Fibroblast of skin of scalp (primary cell): Measurements from ENCODE around the gene SLC16A11.
A peak's percentile ranks its signal among the peaks of the same experiment; 100 is the strongest.
"Not testable (repeated sequence)": the region's sequence is repeated elsewhere in the genome, so short reads cannot be mapped to it uniquely, and the experiment has no call there.

Experiments
- DNase-seq: peaks from one replicate; pipeline ENCODE4 v3.0.0-alpha.2; 2013

Gene SLC16A11

GRCh38 chr17:7005716-7006115 is 38.2 kb downstream of the SLC16A11 start:
- DNase-seq, result no peak

- peak; percentile 68 for DNase-seq
Observed at GRCh38 chr17:7004398-7005253, 39.3 kb downstream of the SLC16A11 start.

- no peak for DNase-seq
Observed at GRCh38 chr17:7003745-7004144, 40.1 kb downstream of the SLC16A11 start.

- DNase-seq, result no peak
Observed at GRCh38 chr17:7002288-7003047, 41.4 kb downstream of the SLC16A11 start.

- no peak for DNase-seq
Observed at GRCh38 chr17:7001318-7001961, 42.5 kb downstream of the SLC16A11 start.

- DNase-seq, result no peak
Observed at GRCh38 chr17:6998855-6999508, 44.9 kb downstream of the SLC16A11 start.

- DNase-seq, result no peak
Observed at GRCh38 chr17:6997171-6997570, 46.7 kb downstream of the SLC16A11 start.

GRCh38 chr17:6996256-6997011 is 47.5 kb downstream of the SLC16A11 start:
- DNase-seq, result no peak

GRCh38 chr17:6995500-6996255 is 48.2 kb downstream of the SLC16A11 start, which contains the start of gene ALOX12:
TSS of gene ALOX12 (plus strand) at chr17:6996049. CDS start at chr17:6996118, 69 bp downstream.
- peak; percentile 12 for DNase-seq

GRCh38 chr17:6994666-6995256 is 49.1 kb downstream of the SLC16A11 start:
- DNase-seq, result peak; percentile 32

GRCh38 chr17:6994118-6994598 is 49.7 kb downstream of the SLC16A11 start:
- no peak for DNase-seq

- not testable (repeated sequence) for DNase-seq
Observed at GRCh38 chr17:6993613-6994056, 50.3 kb downstream of the SLC16A11 start.
